GM12878 (cell line): ENCODE data around the gene RUNDC3A.

ENCODE experiments used
- SMAD5 ChIP-seq: IDR thresholded peaks from 2 replicates; pipeline ENCODE4 v1.6.1; 2016; ENCODE audit warnings: antibody characterized with exemption, low read depth
- ZBTB40 ChIP-seq: fragments of 450-650 bp; IDR thresholded peaks from 2 replicates; pipeline ENCODE4 v1.6.1; 2016; ENCODE audit warnings: mild to moderate bottlenecking, moderate library complexity, borderline replicate concordance

- TF ChIP-seq ZBTB40 (no peak), SMAD5 (no peak)
These were observed 25.9 kb downstream of the RUNDC3A start for GRCh38 chr17:44334315-44334714.
